ENCODE measurements around the gene TBC1D10B. TPM values are rescaled to one million over a fixed set of nuclear protein-coding genes. Genes with fewer than 3 reads are reported as not detected.

Gene TBC1D10B
- total RNA-seq, 1 donor from 2014 or later: 43.3 TPM

DNA sequence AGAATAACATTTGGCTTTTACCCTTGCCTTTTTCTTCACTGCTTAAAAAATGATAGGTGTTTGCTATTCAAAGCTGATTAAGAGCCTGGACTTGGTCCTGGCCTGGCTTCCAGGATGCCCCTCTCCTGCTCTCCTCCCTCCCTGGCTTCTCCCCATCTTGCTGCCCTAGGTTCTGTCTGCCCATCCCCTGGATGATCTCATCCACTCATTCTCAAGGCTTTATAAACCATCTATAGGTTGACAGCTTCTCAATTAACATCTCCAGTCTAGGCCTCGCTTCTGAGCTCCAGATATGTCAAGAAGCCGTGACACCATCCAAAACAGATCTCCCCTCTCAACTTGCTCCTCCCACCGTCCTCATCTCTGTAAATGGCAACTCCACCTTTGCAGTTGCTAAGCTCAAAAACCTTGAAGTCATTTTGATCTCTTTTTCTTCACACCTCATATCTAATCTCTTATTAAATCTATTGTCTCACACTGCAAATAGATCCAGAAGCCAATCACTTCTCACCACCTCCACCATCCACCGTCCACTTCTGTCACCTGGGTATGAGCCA lies 45.8 kb upstream of the TBC1D10B start:
- H3K36me3 Mint-ChIP-seq (ENCODE audit: low read depth): peaks cover 14% of the 10 kb centered on the region
- H3K27ac Mint-ChIP-seq (ENCODE audit: unreplicated experiment): no peak overlapping the region
- TF ChIP-seq, protein P1, sequence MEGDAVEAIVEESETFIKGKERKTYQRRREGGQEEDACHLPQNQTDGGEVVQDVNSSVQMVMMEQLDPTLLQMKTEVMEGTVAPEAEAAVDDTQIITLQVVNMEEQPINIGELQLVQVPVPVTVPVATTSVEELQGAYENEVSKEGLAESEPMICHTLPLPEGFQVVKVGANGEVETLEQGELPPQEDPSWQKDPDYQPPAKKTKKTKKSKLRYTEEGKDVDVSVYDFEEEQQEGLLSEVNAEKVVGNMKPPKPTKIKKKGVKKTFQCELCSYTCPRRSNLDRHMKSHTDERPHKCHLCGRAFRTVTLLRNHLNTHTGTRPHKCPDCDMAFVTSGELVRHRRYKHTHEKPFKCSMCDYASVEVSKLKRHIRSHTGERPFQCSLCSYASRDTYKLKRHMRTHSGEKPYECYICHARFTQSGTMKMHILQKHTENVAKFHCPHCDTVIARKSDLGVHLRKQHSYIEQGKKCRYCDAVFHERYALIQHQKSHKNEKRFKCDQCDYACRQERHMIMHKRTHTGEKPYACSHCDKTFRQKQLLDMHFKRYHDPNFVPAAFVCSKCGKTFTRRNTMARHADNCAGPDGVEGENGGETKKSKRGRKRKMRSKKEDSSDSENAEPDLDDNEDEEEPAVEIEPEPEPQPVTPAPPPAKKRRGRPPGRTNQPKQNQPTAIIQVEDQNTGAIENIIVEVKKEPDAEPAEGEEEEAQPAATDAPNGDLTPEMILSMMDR (IDR thresholded peaks at IDR 0.05): no peak
- no peak overlapping the region for H3K4me3 Mint-ChIP-seq (ENCODE audit: unreplicated experiment)
- no peaks in the 10 kb centered on the region for H3K9me3 Mint-ChIP-seq (ENCODE audit: low read depth)
- no peak for DNase-seq (ENCODE audit: low spot score)
- H3K4me1 Mint-ChIP-seq (ENCODE audit: low read depth): peaks cover 10% of the 10 kb centered on the region
- no peaks in the 10 kb centered on the region for H3K27me3 Mint-ChIP-seq (ENCODE audit: low read depth)

DNA sequence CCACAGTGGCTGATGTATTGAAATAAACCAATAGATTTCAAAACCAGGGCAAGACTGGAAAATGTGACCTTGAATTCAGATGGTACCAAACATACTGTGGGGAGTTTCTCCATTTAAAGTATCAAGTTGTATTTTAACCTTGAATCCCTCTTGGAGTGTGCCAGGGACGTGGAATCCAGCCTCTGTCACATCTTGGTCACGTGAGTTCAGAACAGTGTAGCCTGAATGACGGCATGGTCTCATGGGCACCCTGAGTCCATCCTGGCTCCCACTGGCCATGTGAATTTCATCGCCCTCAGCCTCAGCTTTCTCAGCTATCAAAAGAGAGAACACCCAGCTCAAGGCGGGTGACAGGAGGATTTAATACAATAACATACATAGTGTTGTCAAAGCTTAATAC lies 43.9 kb upstream of the TBC1D10B start:
- Mint-ChIP-seq H3K36me3 (ENCODE audit: low read depth) (peaks cover 12% of the 10 kb centered on the region), H3K27me3 (ENCODE audit: low read depth) (no peaks in the 10 kb centered on the region), H3K27ac (ENCODE audit: unreplicated experiment) (no peak overlapping the region), H3K4me3 (ENCODE audit: unreplicated experiment) (no peak overlapping the region), H3K9me3 (ENCODE audit: low read depth) (no peaks in the 10 kb centered on the region), H3K4me1 (ENCODE audit: low read depth) (peaks cover 17% of the 10 kb centered on the region)
- DNase-seq (ENCODE audit: low spot score): no peak
- TF ChIP-seq, protein P1 (IDR thresholded peaks at IDR 0.05): no peak

- TF ChIP-seq, protein P1 (IDR thresholded peaks at IDR 0.05): no peak
- no peaks in the 10 kb centered on the region for H3K27me3 Mint-ChIP-seq (ENCODE audit: low read depth)
- no peak overlapping the region for H3K27ac Mint-ChIP-seq (ENCODE audit: unreplicated experiment)
- no peak for DNase-seq (ENCODE audit: low spot score)
- H3K4me1 Mint-ChIP-seq (ENCODE audit: low read depth): peaks cover 21% of the 10 kb centered on the region
- no peaks in the 10 kb centered on the region for H3K9me3 Mint-ChIP-seq (ENCODE audit: low read depth)
- H3K4me3 Mint-ChIP-seq (ENCODE audit: unreplicated experiment): no peak overlapping the region
- H3K36me3 Mint-ChIP-seq (ENCODE audit: low read depth): peaks cover 12% of the 10 kb centered on the region
Observed at GRCh38 chr16:30413112-30413806, 43.0 kb upstream of the TBC1D10B start.

DNA sequence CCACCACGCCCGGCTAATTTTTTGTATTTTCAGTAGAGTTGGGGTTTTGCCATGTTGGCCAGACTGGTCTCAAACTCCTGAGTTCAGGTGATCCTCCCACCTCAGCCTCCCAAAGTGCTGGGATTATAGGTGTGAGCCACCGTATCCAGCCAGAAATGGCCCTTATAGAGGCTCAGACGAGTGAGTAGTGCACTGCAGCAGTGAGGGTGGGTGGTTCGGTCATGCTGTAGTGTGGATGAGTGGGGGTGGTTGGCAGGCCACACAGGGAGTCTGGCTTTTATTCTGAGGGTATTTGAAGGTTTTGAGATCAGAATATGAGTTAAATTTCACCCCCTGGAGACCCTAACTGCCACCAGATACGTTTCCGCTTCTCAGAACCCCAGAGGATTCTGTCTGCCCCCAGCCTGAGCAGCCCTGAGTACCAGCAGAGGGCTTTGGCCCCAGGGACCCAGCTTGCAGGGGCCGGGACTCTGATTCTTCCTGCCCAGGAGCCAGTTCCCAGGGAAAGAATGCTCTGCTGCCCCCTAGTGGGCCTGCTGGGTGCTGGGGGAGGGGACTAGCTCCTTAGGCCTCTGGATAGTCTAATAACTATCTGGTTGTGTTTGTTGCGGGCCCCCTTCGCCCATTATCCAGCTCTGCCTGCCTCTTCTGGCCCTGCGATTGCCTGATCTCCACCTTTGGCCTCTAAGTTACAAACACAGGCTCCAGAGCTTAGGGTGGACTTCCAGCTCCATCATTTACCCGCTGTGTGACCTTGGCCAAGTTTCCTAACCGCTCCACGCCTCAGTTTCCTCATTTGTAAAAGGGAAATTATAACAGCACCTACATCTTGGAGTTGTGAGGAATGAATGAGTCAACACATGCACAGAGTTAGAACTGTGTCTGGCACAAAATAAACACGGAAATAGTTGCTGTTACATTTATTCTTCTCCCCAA lies 39.1 kb upstream of the TBC1D10B start:
- TF ChIP-seq, protein P1 (IDR thresholded peaks at IDR 0.05): peak; percentile 97
- H3K4me3 Mint-ChIP-seq (ENCODE audit: unreplicated experiment): no peak overlapping the region
- H3K4me1 Mint-ChIP-seq (ENCODE audit: low read depth): peaks cover 25% of the 10 kb centered on the region

More for the DNA sequence above, 39.1 kb upstream of the TBC1D10B start:
- no peaks in the 10 kb centered on the region for H3K27me3 Mint-ChIP-seq (ENCODE audit: low read depth)
- DNase-seq (ENCODE audit: low spot score): peak; percentile 93
- no peaks in the 10 kb centered on the region for H3K9me3 Mint-ChIP-seq (ENCODE audit: low read depth)
- peaks cover 10% of the 10 kb centered on the region for H3K36me3 Mint-ChIP-seq (ENCODE audit: low read depth)
- H3K27ac Mint-ChIP-seq (ENCODE audit: unreplicated experiment): peak overlapping the region; percentile 80
